ENCODE results near the gene FOXN1. TPM values are rescaled to one million over a fixed set of nuclear protein-coding genes. Genes with fewer than 3 reads are reported as not detected.

The FOXN1 gene
- total and polyA plus RNA-seq, 2 of the 13 experiments (the other 11 are each of a cell fraction or from before 2014, with no cell fraction given): 0.01 TPM; not detected in 1

- H2AFZ ChIP-seq (ENCODE audit: low read length): no peak overlapping the region
- BruUV-seq (replicated peaks): no TSS peak
- ChIA-PET POLR2A (no interaction called here), CTCF (ENCODE audit: low intra/inter-chr PET ratio, low total read pairs) (interaction anchor here (1.9 kb wide), 1 partner anchor 64 kb away, joined by 5 read pairs; the partner anchor contains the start of gene RSKR)
- H3K27me3 ChIP-seq (ENCODE audit: control insufficient read depth in 1 of 2, insufficient read depth in 2 of 2, low read length in 2 of 2): no peaks in the 10 kb centered on the region
- FAIRE-seq (no peak), DNase-seq (ENCODE audit: low spot score) (no peak), ATAC-seq (no peak)
- in situ Hi-C loops (cut with HindIII; ENCODE audit: extremely low pct_ligation_motif_present, low pct_unique_long_range_greater_than_20kb): no loop called here
- peaks cover 44% of the 10 kb centered on the region for H3K4me1 ChIP-seq (ENCODE audit: insufficient read depth, low read length)
- intact Hi-C loops (cut with micrococcal nuclease; ENCODE audit: unreplicated experiment): loop anchor here (2.0 kb wide), 1 partner anchor 63 kb away; no protein-coding TSS in a partner anchor
- H3K79me2 ChIP-seq (ENCODE audit: insufficient read depth, low read length): no peaks in the 10 kb centered on the region
- H3K4me2 ChIP-seq (ENCODE audit: low read depth, low read length): no peak overlapping the region; the same call in 1 of the 2 replicates
- WGBS (ENCODE audit: low lambda C conversion rate): 76% methylated on average over 2 of the region's 3 CpGs
- H4K20me1 ChIP-seq (ENCODE audit: insufficient read depth, low read length): no peaks in the 10 kb centered on the region
- H3K27ac ChIP-seq (ENCODE audit: extremely low read length, insufficient read depth, low read length): no peak overlapping the region
- no peak overlapping the region for H3K9ac ChIP-seq (ENCODE audit: insufficient read depth, low read depth, low read length)
- peaks cover 3 to 11% of the 10 kb centered on the region in 2 experiments; a peak in 4 of 5 replicates for H3K36me3 ChIP-seq (replicated peaks in 1 of 2; ENCODE audit: control insufficient read depth in 1 of 2, insufficient read depth in 2 of 2, low read length in 2 of 2)
- H3K9me3 ChIP-seq (ENCODE audit: low read length): no peaks in the 10 kb centered on the region
- no peak overlapping the region for H3K4me3 ChIP-seq (replicated peaks in 1 of 3; ENCODE audit: insufficient read depth in 1 of 3, low read depth in 2 of 3, low read length in 3 of 3)
- TF ChIP-seq GATAD2A (CRISPR knock-in tag; IDR thresholded peaks at IDR 0.05) (no peak), HNRNPLL (IDR thresholded peaks at IDR 0.05; ENCODE audit: low read depth, low read length, poor library complexity, severe bottlenecking) (no peak), NFIC (IDR thresholded peaks at IDR 0.05; ENCODE audit: low read length) (no peak), FOXM1 (CRISPR knock-in tag; IDR thresholded peaks at IDR 0.05) (no peak), EP300 (IDR thresholded peaks at IDR 0.05; ENCODE audit: low read depth in 2 of 2, low read length in 2 of 2) (no peak), EP300 (CRISPR knock-in tag; IDR thresholded peaks at IDR 0.05; ENCODE audit: borderline replicate concordance) (no peak), ZNF367 (CRISPR knock-in tag; IDR thresholded peaks at IDR 0.05; ENCODE audit: borderline replicate concordance) (no peak), HIC2 (CRISPR knock-in tag; IDR thresholded peaks at IDR 0.05; ENCODE audit: low read depth) (no peak), JARID2 (CRISPR knock-in tag; IDR thresholded peaks at IDR 0.05; ENCODE audit: insufficient replicate concordance) (no peak), RAD21 (CRISPR knock-in tag; IDR thresholded peaks at IDR 0.05) (no peak), SRSF9 (IDR thresholded peaks at IDR 0.05; ENCODE audit: borderline replicate concordance, insufficient read depth, low read depth, low read length, poor library complexity, severe bottlenecking) (no peak), ZNF230 (CRISPR knock-in tag; IDR thresholded peaks at IDR 0.05) (no peak), KAT7 (CRISPR knock-in tag; IDR thresholded peaks at IDR 0.05; ENCODE audit: borderline replicate concordance) (no peak), ZZZ3 (CRISPR knock-in tag; IDR thresholded peaks at IDR 0.05; ENCODE audit: borderline replicate concordance) (no peak), MYNN (CRISPR knock-in tag; IDR thresholded peaks at IDR 0.05; ENCODE audit: low read depth) (no peak)
- TF ChIP-seq, protein P1, sequence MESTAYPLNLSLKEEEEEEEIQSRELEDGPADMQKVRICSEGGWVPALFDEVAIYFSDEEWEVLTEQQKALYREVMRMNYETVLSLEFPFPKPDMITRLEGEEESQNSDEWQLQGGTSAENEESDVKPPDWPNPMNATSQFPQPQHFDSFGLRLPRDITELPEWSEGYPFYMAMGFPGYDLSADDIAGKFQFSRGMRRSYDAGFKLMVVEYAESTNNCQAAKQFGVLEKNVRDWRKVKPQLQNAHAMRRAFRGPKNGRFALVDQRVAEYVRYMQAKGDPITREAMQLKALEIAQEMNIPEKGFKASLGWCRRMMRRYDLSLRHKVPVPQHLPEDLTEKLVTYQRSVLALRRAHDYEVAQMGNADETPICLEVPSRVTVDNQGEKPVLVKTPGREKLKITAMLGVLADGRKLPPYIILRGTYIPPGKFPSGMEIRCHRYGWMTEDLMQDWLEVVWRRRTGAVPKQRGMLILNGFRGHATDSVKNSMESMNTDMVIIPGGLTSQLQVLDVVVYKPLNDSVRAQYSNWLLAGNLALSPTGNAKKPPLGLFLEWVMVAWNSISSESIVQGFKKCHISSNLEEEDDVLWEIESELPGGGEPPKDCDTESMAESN (CRISPR knock-in tag; conservative IDR thresholded peaks at IDR 0.05): no peak
- TF ChIP-seq, protein P2, sequence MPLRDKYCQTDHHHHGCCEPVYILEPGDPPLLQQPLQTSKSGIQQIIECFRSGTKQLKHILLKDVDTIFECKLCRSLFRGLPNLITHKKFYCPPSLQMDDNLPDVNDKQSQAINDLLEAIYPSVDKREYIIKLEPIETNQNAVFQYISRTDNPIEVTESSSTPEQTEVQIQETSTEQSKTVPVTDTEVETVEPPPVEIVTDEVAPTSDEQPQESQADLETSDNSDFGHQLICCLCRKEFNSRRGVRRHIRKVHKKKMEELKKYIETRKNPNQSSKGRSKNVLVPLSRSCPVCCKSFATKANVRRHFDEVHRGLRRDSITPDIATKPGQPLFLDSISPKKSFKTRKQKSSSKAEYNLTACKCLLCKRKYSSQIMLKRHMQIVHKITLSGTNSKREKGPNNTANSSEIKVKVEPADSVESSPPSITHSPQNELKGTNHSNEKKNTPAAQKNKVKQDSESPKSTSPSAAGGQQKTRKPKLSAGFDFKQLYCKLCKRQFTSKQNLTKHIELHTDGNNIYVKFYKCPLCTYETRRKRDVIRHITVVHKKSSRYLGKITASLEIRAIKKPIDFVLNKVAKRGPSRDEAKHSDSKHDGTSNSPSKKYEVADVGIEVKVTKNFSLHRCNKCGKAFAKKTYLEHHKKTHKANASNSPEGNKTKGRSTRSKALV (CRISPR knock-in tag; IDR thresholded peaks at IDR 0.05): no peak
Measured at GRCh38 chr17:28549236-28550132, 43.3 kb downstream of the FOXN1 start.

Measured in HepG2 (cell line).